ENCODE results near the gene NEDD8.

- no peak for TF ChIP-seq CTCF (conservative IDR thresholded peaks at IDR 0.05 in 1 of 2, IDR thresholded peaks at IDR 0.05 in 1 of 2; ENCODE audit: low read depth in 1 of 2, low read length in 2 of 2)
- no peak for TF ChIP-seq EZH2 (IDR thresholded peaks at IDR 0.05; ENCODE audit: low read length, missing control alignments)
Measured at GRCh38 chr14:24270537-24271133, 38.5 kb upstream of the NEDD8 start.

Data from fibroblast of lung (primary cell).